Pulmonary artery endothelial cell (primary cell): ENCODE results near the gene LONP1. TPM values are rescaled to one million over a fixed set of nuclear protein-coding genes. Genes with fewer than 3 reads are reported as not detected.

Experiments used
- DNase-seq: peaks from one replicate; pipeline ENCODE4 v3.0.0-alpha.2; 2011; ENCODE audit warnings: low read depth, low spot score
- total RNA-seq: library from RNA; depleted of rRNA; stranded (reverse); fragments of >200 nt; gene quantifications from 2 replicates; pipeline ENCODE4 v1.2.3, GENCODE V29; 2014

LONP1 gene
- total RNA-seq, 1 donor from 2014 or later: 116 TPM

DNA sequence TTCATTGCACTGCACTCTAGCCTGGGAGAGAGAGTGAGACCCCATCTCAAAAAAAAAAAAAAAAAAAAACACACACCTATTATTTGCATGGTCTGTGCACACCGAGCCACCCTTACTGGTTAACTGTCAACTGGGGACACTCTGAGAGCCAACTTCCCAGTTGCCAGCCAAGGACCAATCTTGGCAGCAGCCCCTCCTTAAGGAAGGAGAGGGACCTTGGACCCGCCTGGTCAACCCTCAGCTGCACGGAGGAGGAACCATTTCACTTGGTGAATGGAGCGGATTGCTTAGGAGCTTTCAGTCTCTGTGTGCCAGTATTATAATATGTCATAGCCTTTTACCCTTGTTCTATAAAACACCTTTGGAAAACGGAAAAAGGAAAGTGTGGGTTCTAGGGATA is 64.5 kb downstream of the LONP1 start:
- DNase-seq: no peak

DNA sequence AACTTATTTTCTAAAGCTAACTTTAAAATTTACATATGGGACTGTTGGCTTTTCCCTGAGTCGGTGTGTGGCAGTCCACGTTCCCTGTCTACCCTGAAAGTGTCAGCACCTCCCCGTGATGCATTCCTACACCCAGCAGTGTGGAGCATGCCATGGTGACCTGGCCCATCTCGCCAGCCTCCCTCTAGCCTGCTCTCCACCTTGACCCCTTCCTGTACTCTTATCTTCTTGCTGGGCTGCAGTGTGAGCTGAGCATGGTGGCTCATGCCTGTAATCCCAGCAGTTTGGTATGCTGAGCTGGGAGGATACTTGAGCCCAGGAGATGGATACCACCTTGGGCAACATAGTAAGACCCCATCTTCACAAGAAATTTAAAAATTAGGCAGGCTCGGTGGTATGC is 65.0 kb downstream of the LONP1 start:
- no peak for DNase-seq

- no peak for DNase-seq
Observed at GRCh38 chr19:5652261-5652660, 67.7 kb downstream of the LONP1 start.

DNA sequence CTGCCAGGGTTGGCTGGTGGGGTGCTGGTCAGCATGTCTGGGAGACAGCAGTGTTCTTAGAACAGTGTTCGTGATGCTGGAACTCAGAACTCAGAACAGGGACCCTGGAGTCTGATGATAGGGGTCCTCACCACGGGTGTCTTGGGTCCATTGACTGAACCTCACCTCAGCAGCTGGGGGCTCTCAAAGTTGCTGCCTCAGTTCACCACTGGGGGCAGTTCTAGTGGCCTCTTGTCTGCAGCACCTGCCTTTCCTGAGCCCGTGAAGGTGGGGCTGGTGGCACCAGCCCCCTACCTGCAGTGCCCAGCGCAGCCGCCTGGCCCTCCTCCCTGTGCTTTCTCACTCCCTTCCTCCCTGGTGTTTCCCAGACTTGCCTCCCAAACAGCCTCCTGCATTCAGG is 68.6 kb downstream of the LONP1 start:
- DNase-seq: no peak

GRCh38 chr19:5648464-5648863 is 71.5 kb downstream of the LONP1 start:
- no peak for DNase-seq

GRCh38 chr19:5646703-5647102 is 73.2 kb downstream of the LONP1 start:
- DNase-seq: no peak

DNA sequence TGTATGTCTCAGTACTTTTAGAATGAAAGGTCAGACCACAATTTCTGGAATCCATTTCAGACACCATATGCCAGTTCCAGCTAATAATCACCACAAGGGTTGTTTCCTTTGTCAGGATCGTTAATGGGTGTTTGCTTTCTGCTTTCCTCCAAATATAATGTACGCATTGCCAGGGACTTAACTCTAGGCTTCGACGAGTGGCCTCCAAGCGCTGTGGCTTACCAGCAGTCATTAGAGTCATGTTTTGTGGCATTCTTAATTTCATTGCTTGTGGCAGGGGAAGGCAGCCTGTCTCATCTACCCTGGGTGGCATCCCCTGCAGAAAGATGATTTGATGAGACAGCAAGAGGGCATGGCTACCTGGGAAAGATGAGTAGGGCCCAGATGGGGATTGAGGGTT is 74.5 kb downstream of the LONP1 start:
- no peak for DNase-seq

GRCh38 chr19:5644037-5644436 is 75.9 kb downstream of the LONP1 start:
- no peak for DNase-seq

- DNase-seq: no peak
Observed at GRCh38 chr19:5643060-5643459, 76.9 kb downstream of the LONP1 start.

- no peak for DNase-seq
Observed at GRCh38 chr19:5642204-5642603, 77.7 kb downstream of the LONP1 start.

Other genes starting within 250 kb of the LONP1 start
- gene TINCR, start 152.2 kb downstream of the LONP1 start, total RNA-seq: 0.11 TPM in 1 of 2 replicates, not detected in the other
- 29.0 and 56.6 TPM in 2 replicates for gene SAFB2, start 97.4 kb downstream of the LONP1 start, total RNA-seq
- gene SAFB, start 97.1 kb downstream of the LONP1 start, total RNA-seq: 68.5 and 88.1 TPM in 2 replicates
- 26.1 and 60.3 TPM in 2 replicates for gene MICOS13, start 39.6 kb downstream of the LONP1 start, total RNA-seq
- 5.4 and 6.5 TPM in 2 replicates for gene HSD11B1L, start 39.1 kb downstream of the LONP1 start, total RNA-seq
- 388 and 866 TPM in 2 replicates for gene RPL36, start 29.9 kb downstream of the LONP1 start, total RNA-seq
- gene CATSPERD, start 491 bp upstream of the LONP1 start, total RNA-seq: not detected in 2 replicates
- 0.33 and 0.63 TPM in 2 replicates for gene PRR22, start 64.6 kb upstream of the LONP1 start, total RNA-seq
- 32.3 and 41.7 TPM in 2 replicates for gene DUS3L, start 71.0 kb upstream of the LONP1 start, total RNA-seq
- gene NRTN, start 84.9 kb upstream of the LONP1 start, total RNA-seq: 0.13 and 0.25 TPM in 2 replicates
- not detected in 2 replicates for gene FUT6, start 119.6 kb upstream of the LONP1 start, total RNA-seq
- gene FUT3, start 131.3 kb upstream of the LONP1 start, total RNA-seq: not detected in 2 replicates
- gene FUT5, start 150.4 kb upstream of the LONP1 start, total RNA-seq: not detected in 2 replicates
- 183 and 303 TPM in 2 replicates for gene NDUFA11, start 183.6 kb upstream of the LONP1 start, total RNA-seq
- gene VMAC, start 184.7 kb upstream of the LONP1 start, total RNA-seq: 3.8 and 4.4 TPM in 2 replicates
- gene CAPS, start 194.1 kb upstream of the LONP1 start, total RNA-seq: 1.6 TPM in 2 replicates